ENCODE measurements around the gene CAMSAP2.

The CAMSAP2 gene

DNA sequence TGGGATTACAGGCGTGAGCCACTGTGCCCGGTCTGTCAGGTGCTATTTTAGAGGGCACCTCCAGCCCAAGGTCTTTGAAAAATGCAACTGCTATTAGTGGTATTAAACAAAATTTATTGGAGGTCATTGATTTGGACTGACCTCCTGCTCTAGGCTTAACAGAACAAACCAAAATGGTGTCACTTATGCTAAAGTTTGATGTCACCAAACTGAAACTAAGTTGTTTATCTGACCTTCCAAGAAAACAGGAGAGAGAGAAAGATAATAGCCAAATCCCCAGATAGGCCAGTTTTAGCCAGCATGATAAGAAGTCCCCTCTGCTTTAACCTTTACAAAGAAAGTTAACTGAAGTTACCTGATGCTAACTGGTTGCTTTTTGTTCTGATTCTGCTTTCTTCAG, 147.9 kb downstream of the CAMSAP2 start:
- no peak for DNase-seq

DNA sequence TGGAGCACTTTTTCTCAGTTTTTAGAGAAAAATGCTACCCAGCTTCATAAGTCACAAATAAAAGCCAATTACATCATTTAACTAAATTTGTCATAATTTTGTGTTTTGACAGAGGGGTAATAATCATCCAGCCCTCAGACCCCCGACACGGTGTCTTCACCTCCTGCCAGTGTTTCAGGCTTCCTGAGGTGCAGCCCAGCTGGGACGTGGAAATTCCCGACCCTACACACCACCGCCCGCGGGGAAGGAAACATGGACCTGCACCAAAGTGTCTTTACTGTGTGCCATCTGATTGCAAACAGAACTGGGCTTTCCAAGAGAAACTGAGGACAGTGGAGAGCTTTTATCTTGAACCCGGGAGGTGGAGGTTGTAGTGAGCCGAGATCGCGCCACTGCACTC, 148.3 kb downstream of the CAMSAP2 start:
- DNase-seq = no peak

DNA sequence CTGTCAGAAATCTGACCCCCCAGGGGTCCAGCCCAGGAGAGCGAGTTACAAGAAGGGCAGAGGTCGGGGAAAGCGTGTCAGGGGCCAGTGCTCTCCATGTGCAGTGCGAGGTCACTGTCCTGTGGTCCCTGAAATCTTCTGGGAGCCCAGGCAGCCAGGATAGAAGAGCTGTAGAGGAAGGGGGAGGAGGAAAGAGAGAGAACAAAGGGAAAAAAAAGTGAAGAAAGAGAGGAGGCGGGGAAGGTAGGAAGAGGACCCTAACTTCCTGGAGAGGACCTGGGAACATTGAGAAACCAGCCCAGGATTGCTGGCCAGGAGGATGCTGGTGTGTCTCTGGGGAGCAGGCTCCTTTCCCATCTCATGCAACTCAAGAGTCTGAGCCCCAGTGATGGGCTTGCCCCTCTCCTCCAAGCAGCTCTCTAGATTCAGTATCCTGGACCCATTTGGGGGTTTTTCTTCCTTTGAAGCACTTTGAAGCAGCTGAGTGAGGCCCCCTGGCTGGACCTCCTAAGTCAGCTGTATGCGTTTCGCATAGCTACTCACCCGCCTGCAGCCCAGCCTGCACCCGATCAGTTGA, 149.2 kb downstream of the CAMSAP2 start:
- DNase-seq = no peak

GRCh38 chr1:200888349-200888838, 149.7 kb downstream of the CAMSAP2 start:
- peak; percentile 44 to 68 (median 59) for DNase-seq

DNA sequence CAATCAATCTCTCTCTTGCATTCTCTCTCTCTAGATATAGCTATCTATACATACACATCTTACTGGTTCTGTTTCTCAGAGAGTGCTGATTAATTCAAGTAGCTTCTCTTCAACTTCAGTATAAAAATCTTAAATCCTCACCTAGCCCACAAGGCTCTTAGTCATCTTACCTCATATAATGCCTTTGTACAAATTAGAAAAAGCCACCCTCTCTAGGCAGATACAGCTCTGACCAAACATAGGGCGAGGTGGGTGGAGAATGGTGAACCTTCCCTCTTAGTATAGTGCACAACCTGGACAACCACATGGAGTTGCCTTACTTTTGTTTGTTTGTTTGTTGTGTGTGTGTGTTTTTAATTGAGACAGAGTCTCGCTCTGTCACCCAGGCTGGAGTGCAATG, 150.9 kb downstream of the CAMSAP2 start:
- DNase-seq = no peak

DNA sequence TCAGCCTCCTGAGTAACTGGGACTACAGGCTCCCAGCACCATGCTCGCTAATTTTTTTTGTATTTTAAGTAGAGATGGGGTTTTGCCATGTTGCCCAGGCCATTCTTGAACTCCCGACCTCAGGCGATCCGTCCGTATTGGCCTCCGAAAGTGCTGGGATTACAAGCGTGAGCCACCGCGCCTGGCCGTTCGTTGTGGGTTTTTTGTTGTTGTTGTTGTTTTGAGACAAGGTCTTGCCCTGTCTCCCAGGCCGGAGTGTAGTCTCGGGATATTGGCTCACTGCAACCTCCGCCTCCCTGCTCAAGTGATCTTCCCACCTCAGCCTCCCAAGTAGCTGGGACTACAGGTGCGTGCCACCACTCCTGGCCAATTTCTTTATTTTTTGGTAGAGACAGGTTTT, 151.3 kb downstream of the CAMSAP2 start:
- DNase-seq = no peak

- DNase-seq = peak; percentile 31 to 67 (median 53)
Observed at GRCh38 chr1:200890818-200891773, 152.4 kb downstream of the CAMSAP2 start.

DNA sequence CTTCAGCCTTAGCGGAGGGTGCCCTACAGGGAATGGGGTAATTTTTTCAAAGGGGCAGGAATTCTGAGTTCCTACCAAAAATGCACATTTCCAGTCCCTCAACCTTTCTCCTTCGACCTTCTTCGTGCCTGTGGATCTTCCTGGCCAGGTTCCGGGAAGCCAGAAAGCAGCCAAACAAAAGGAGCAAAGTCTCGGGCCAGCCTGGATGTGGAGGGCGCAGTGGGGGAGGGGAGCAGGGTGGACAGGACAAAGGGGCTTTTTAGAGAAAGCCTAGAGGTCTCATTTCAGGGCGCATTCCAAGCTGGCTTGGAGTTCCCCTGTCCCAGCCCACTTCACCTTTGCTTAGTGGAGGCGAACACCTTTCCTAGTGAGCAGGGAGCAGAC, 153.1 kb downstream of the CAMSAP2 start:
- no peak for DNase-seq

GRCh38 chr1:200892546-200892945, 153.9 kb downstream of the CAMSAP2 start:
- no peak for DNase-seq

- DNase-seq = no peak
Observed at GRCh38 chr1:200892958-200893357, 154.3 kb downstream of the CAMSAP2 start.

DNA sequence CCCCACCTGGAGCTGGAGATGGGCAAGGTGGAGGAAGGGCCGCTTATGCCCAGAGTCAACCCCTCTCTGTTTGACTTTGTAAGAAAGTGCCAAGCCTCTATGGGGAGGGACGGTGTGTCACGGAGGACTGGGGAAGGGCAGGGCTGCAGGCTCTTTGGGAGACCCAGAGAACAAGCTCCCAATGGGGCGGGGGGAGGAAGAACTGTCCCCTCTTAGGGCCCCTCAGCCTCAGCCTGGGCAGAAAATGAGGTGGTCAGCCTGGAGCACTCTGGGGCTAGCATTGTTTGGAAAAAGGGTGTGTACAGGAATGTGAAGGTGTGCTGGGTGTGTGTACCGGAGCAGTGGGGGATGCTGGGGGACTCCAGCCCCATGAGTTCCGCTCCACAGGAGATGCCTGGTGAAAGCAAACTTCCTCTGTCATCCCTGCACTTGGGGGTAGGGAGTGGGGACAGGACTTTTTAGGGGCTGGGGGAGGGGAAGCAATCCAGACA, 154.8 kb downstream of the CAMSAP2 start:
- no peak for DNase-seq

GRCh38 chr1:200894712-200895442, 156.2 kb downstream of the CAMSAP2 start, which contains the start of gene INAVA:
INAVA (plus strand) TSS chr1:200894900; CDS start chr1:200898401, 3,501 bp downstream.
- no peak for DNase-seq

GRCh38 chr1:200895443-200895789, 156.7 kb downstream of the CAMSAP2 start:
- DNase-seq = no peak

- DNase-seq = no peak
Observed at GRCh38 chr1:200895801-200896530, 157.3 kb downstream of the CAMSAP2 start.

DNA sequence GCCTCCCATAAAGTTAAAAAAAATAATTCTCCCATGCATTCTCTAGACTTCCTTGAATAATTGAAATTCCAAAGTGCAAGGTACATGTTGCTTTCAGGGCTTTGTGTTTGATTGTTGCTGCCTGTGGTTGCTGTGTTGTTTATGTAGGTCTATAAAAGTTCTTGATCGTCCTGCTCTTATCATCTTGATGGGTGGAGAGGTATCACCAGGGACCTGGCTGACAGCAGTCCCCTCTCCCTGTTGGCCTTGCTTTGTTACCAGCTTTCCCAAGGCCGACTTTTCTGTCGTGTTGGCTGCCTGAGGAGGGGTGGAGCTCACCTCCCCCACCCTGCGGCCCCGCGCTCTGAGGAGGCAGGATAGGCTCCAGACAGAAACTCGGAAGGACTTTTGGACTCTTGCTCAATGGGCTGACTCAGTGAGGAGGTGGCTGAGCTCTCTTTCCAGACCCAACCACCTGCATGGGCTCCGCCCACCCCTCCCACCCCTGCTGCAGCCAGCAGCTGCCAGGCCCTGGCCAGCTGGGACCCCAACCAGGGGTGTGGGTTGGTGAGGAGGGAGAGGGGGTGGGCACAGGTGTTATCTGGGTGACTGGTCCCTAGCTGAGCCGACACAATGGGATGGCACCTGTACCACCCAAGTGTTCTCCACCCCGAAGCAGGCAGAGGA, 158.0 kb downstream of the CAMSAP2 start:
- peak in 3 of 4 experiments; percentile 43 to 53 (median 51) for DNase-seq

- no peak for DNase-seq
Observed at GRCh38 chr1:200897259-200897658, 158.6 kb downstream of the CAMSAP2 start.

GRCh38 chr1:200899015-200899386, 160.3 kb downstream of the CAMSAP2 start:
- DNase-seq = no peak

DNA sequence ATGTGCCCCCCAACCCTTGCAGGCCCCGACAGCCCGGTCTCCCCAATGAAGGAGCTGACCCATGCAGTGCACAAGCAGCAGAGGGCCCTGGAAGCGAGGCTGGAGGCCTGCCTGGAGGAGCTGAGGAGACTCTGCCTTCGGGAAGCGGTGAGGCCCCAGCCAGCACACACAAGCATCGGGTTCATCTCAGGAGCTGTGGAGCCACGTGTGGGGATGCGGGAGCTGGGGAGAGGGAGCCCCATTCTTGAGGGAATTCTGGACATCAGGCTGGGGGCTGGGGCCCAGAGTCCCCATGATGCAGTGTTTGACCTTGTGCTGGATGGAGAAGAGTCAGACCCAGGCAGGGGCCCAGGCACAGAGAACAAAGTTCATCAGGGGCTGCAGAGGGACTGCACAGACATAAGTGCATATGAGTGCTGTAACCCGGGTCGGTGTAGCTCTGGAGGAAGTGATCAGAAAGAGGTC, 160.8 kb downstream of the CAMSAP2 start:
- no peak for DNase-seq

GRCh38 chr1:200899954-200900867, 161.5 kb downstream of the CAMSAP2 start:
- DNase-seq = no peak

- no peak for DNase-seq
Observed at GRCh38 chr1:200900877-200901276, 162.2 kb downstream of the CAMSAP2 start.

Measured in suppressor macrophage (primary cell).